Umbilical cord (tissue), 2 donors: ENCODE results near the gene DNAJC16. TPM values are rescaled to one million over a fixed set of nuclear protein-coding genes. Genes with fewer than 3 reads are reported as not detected.

Experiments used
- DNase-seq: peaks from one replicate; pipeline ENCODE4 v3.0.0-alpha.2; 2015; ENCODE audit warnings: low spot score
- total RNA-seq: library from RNA; depleted of rRNA; stranded (reverse); fragments of >200 nt; gene quantifications from one replicate; pipeline ENCODE4 v1.2.3, GENCODE V29; 2014; ENCODE audit warnings: low replicate concordance; ENCODE audit not compliant: insufficient read depth

The DNAJC16 gene
- total RNA-seq, 1 donor from 2014 or later = 18.5 TPM

- DNase-seq = no peak
Measured at GRCh38 chr1:15538771-15539170, 12.1 kb downstream of the DNAJC16 start.

DNA sequence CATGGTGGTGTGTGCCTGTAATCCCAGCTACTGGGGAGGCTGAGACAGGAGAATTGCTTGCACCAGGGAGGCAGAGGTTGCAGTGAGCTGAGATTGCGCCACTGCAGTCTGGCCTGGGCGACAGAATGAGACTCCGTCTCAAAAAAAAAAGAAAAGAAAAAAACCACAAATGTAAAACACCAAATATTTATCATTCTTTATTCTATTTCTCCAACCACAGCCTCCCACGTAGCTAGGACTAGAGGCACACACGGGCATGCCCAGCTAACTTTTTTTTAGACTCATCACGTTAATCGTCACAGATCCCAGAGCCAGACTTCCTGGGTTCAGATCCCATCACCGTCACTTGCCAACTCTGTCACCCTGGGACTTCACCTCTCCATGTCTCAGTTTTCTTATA is 13.5 kb downstream of the DNAJC16 start:
- DNase-seq = no peak

DNA sequence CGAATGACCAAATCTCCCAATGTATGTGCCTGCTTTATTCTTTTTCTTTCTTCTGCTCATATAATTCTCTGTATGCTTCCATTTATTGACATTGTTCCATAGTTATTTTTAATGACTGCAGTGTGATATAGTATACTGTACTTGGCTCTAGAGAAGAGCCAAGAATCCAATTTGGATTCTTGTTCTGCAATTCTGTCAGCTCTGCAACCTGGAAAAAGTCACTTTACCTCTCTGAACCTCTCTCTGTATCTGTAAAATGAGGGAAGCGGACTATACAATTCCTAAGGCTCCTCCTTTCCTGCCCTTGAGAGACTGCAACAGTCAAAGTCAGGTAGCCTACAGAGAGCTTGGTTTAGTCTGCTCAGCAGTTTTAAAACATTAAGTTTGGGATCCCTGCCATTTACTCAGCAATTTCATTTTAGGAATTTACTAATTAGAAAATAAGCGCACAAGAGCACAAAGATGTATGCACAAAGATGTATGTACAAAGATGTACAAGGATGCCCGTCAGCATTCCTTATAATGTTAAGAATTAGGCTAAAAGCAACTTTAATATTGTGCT is 14.7 kb downstream of the DNAJC16 start:
- no peak for DNase-seq

DNA sequence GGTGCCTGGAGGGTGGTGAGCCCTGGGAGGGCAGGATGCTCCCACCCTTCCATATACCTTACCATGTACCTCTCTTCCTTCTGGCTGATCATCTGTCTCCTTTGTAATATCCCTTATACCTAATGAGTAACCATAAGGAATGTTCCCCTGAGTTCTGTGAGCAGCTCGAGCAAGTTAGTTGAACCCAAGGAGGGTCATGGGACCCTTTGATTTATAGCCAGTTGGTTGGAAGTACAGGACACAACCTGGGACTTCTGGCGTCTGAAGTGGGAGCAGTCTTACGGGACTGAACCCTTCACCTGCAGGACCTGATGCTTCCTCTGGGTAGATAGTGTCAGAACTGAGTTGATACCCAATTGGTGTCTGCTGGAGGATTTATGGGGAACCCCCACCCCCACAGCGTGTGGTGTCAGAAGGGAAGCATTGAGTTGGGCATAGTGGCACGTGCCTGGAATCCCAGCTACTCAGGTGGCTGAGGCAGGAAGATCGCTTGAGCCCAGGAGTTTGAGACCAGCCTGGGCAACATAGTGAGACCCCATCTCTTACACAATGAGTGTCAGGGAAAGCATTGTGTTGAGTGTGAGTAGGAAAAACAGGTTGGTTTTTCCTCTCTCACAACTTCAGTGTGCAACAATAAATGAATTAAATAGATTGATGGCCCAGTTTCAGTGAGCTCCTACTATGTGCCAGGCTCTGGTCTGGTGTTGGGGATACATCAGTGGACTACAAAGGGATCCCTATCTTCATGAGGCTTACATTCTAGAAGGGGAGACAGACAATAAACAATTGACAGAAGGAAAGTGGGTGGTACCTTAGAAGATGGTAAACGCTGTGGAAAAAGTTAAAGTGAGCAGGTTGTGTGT is 16.0 kb downstream of the DNAJC16 start:
- DNase-seq = no peak

GRCh38 chr1:15543251-15543588 is 16.6 kb downstream of the DNAJC16 start:
- DNase-seq = no peak

DNA sequence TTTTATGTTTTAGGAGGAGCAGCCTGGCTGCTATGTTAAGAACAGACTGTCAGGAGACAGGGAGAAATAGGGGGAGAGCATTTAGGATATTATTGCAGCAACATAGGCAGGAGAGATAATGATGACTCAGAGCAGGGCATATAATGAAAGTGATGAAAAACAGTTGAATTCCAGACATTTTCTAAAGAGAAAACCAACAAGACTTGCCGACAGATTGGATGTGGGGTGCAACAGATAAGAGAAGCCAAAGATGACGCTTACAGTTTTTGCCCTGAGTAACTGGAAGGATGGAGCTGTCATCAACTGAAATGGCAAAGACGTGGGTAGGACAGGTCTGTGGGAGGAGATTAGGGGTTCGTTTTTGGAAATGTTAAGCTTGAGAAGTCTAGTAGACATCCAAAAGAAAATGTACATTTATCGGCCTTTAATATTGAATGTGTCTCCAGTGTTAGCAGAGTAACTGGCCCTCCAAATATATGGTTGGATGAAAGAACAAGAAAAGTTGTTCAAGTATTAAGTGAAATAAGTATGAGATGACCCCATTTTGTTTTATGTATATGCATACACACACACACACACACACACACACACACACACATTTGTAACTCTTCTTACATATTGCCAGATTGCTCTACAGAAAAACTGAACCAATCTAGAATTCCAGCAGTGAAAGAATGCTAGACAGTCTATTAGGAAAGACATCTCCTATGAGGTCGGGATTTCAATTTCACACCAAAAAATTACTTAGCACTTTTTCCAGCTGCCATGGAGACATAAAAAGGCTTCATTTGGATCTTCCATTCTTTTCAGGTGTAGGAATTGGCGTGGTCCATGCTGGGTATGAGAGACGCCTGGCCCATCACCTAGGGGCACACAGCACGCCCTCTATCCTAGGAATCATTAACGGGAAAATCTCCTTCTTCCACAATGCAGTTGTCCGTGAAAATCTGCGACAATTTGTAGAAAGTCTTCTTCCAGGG is 17.2 kb downstream of the DNAJC16 start:
- peak; percentile 94 for DNase-seq

DNA sequence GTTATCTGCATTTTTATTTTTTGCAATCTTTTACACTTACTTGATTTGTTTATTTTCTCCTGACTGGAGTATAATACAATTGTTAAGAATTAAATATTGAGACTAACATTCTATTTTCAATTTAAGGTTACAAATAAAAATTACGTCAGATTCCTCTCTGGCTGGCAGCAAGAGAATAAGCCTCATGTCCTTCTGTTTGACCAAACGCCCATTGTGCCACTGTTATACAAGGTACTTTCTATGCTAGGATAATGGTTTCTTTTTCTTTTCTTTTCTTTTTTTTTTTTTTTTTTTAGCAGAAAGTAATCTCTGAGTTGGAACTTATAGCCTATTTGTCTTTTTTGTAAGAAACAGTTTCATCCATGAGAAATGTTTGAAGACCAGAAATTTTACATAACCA is 20.0 kb downstream of the DNAJC16 start:
- no peak for DNase-seq

DNA sequence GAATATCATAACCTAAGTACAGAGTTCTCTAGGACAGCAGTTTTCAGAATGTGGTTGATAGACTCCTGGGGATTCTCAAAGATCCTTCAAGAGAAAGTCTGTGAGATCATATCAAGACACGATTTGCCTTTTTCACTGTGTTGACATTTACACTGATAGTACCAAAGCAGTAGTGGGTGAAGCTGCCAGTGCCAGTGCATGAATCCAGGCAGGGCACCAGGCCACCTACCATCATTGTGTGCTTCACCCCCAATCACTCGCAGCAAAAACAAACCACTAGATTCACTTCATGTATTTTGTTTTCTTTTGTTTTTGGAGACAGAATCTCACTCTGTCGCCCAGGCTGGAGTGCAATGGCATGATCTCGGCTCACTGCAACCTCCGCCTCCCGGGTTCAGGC is 23.9 kb downstream of the DNAJC16 start:
- DNase-seq = no peak

GRCh38 chr1:15557008-15557407 is 30.4 kb downstream of the DNAJC16 start:
- no peak for DNase-seq

GRCh38 chr1:15557594-15557993 is 30.9 kb downstream of the DNAJC16 start:
- no peak for DNase-seq

DNA sequence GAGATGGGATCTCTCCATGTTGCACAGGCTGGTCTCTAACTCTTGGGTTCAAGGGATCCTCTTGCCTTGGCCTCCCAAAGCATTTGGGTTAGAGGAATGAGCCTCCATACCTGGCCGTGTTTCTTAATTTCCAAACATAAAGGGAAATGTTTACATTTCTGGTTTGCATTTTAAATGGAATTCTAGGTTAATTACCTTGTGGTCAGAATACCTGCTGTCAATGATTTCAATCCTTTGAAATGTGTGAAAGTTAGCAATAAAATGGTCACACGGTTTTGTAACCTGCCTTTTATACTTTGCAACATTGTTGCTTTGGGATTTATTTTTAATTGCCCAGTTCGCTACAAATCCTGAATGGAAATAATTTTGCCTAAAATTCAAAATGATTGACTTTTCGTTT is 31.9 kb downstream of the DNAJC16 start:
- DNase-seq = no peak

DNA sequence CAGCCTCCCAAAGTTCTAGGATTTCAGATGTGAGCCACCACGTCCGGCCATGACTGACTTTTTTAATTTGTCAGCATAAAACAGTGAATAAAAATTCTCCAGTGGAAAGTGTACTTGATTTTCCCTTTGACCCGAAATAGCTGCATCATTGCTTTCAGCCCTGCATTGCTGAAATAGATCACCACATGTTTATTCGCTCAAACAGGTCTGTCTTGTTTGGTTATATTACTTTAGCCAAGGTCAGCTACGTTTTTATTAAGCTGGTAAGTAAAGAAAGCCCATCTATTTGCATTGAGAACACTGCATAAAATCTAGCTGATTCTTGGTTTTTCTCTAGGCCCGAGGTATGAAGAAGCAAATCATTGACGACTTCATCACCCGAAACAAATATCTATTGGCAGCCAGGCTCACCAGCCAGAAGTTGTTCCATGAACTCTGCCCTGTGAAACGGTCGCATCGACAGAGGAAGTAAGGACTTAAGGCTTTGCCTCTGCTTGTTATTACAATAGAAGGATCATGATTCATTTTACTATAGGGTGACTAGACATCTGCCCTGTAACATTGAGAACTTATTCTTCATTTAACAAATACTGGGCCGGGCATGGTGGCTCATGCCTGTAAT is 32.7 kb downstream of the DNAJC16 start:
- DNase-seq = no peak

GRCh38 chr1:15568387-15569073 is 41.9 kb downstream of the DNAJC16 start:
- DNase-seq = no peak

DNA sequence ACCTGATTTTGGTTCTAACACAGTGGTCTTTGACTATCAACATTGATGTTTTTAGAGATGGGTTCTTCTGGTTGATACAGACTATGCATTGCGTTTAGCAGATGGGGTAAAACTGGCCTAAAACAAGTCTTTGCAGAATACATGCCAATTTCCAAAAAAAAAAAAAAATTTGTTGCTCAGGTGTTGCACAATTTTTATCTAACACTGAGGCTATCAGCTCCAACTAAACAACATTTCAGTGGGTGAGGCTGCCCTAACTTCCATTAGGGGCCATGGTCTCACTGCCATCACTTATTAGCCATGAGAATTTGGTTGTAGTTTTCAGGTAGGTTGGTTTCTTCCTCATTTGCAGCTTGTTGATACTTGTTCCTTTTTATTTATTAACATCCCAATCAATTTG is 44.2 kb downstream of the DNAJC16 start:
- DNase-seq = no peak

- no peak for DNase-seq
Measured at GRCh38 chr1:15571266-15571665, 44.6 kb downstream of the DNAJC16 start.

DNA sequence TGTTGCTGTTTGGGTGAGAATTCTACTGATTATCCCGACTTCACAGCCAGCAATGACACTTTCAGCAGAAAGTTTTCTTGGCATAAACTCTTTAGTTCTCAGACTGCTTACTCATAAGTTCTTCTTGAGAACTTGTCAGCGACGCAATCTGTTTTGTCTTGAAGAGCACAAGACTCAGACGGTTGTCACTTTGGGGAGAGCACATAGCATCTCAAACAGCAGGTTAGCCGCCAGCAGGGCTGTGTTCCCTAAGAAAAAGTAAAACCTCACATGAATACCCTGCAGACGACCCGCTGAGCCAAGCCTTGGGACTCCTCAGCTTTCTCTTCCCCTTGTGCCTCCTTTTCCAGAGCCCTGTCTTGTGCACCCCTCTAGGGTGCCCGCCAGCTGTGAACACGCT is 46.8 kb downstream of the DNAJC16 start:
- DNase-seq = no peak

- DNase-seq = no peak
Measured at GRCh38 chr1:15574741-15575140, 48.1 kb downstream of the DNAJC16 start.

DNA sequence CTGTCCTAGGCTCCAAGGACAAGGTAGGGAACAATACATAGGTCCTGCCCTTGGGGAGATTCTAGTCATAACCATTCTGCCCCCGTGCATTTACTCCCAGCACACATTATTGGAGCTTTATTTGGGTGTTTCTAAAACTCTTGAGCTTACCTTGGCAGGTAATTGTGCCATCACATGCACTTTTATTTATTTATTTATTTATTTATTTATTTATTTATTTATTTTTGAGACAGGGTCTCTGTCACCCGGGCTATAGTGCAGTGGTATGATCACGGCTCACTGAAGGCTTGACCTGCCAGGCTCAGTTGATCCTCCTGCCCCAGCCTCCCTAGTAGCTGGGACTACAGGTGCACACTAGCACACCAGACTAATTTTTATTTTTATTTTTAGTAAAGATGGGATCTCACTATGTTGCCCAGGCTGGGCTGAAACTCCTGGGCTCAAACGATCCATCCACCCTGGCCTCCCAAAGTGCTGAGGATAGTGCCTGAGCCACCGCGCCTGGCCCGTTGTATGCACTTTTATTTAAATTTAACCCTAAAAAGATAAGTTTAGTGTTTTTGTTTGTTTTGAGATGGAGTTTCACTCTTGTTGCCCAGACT is 49.0 kb downstream of the DNAJC16 start:
- DNase-seq = no peak

DNA sequence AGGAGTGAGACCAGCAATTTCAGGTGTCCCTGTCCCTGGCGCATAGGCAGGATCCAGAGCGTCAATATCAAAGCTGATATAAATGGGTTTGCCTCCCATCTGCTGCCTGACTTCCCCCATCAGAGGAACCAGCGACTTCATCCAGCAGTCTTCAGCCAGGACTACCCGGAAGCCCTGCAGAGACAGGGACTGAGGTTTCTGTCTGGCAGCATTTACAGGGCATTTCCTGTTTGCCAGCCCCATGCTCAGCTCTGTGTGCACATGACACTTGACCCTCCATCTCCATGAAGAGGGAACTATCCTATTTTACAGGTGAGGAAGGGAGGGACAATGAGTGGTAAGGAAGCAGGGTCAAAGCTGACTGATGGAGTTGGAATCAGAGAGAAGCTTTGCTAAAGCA is 51.0 kb downstream of the DNAJC16 start:
- DNase-seq = no peak

DNA sequence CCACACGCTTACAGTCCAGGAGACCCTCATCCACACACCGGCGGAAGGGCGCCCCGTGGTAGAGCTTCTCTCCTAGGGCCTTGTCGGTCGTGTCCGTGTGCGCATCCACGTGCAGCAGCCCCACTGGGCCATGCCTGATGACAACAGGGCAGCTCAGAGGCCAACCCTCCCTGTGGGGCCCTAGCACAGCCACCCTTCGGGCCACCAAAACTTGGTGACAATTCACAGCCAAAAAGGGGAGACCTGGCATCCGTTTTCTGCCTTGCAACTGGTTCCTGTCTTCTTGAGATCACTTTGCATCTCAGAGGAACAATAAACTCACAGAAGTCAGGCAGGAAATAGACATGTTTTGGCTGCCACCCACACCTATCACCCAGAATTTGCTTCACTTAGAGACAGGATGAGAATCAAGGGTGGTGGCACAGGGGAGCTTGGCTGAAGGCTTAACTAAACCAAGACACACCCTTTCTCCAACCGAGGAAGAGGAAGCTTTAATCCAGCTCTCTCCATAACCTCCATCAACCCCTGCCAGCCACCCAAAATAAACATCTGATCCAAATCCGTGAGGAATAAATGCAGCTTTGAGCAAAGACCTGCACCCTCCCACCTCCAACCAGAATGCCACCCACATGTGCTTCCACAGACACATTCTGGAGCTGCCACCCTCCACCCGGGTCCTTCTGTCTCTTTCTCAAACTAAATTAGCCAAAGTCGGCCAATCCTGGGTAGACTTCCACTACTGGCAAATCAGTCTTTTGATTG is 52.5 kb downstream of the DNAJC16 start:
- DNase-seq = no peak
